HG03103 (cell line): ENCODE measurements around the gene GRM4.

ENCODE experiments used
- ATAC-seq: cut with Tn5 transposase; IDR thresholded peaks from one replicate; pipeline ENCODE4 v1.9.1; 2021; ENCODE audit warnings: low read depth; ENCODE audit not compliant: unreplicated experiment

GRM4 gene

GRCh38 chr6:34143884-34144580 is 1.9 kb downstream of the GRM4 start:
- ATAC-seq: no peak

- no peak for ATAC-seq
These were observed 2.5 kb downstream of the GRM4 start for GRCh38 chr6:34143196-34143883.

- ATAC-seq: no peak
These were observed 3.6 kb downstream of the GRM4 start for GRCh38 chr6:34142061-34142998.

- ATAC-seq: no peak
These were observed 5.8 kb downstream of the GRM4 start for GRCh38 chr6:34140075-34140474.

GRCh38 chr6:34138914-34139510 is 6.9 kb downstream of the GRM4 start:
- ATAC-seq: no peak

- no peak for ATAC-seq
These were observed 7.7 kb downstream of the GRM4 start for GRCh38 chr6:34138191-34138590.

GRCh38 chr6:34135541-34135940 is 10.3 kb downstream of the GRM4 start:
- no peak for ATAC-seq

- ATAC-seq: no peak
These were observed 13.3 kb downstream of the GRM4 start for GRCh38 chr6:34132486-34133185.

- ATAC-seq: no peak
These were observed 14.3 kb downstream of the GRM4 start for GRCh38 chr6:34131326-34132290.

GRCh38 chr6:34130862-34131261 is 15.0 kb downstream of the GRM4 start:
- no peak for ATAC-seq

- ATAC-seq: no peak
These were observed 16.1 kb downstream of the GRM4 start for GRCh38 chr6:34129753-34130152.

- ATAC-seq: no peak
These were observed 17.8 kb downstream of the GRM4 start for GRCh38 chr6:34128045-34128444.

- ATAC-seq: no peak
These were observed 19.5 kb downstream of the GRM4 start for GRCh38 chr6:34126419-34126818.

GRCh38 chr6:34125939-34126338 is 19.9 kb downstream of the GRM4 start:
- ATAC-seq: no peak

GRCh38 chr6:34120953-34121675 is 24.8 kb downstream of the GRM4 start:
- no peak for ATAC-seq

GRCh38 chr6:34115915-34116314 is 30.0 kb downstream of the GRM4 start:
- no peak for ATAC-seq

- ATAC-seq: no peak
These were observed 30.5 kb downstream of the GRM4 start for GRCh38 chr6:34115403-34115795.

GRCh38 chr6:34114695-34115402 is 31.0 kb downstream of the GRM4 start:
- ATAC-seq: no peak
